Colonic mucosa (tissue), 4 donors: ENCODE results near the gene WDR62. TPM values are rescaled to one million over a fixed set of nuclear protein-coding genes. Genes with fewer than 3 reads are reported as not detected.

ENCODE experiments used
- DNase-seq: peaks from one replicate; pipeline ENCODE4 v3.0.0-alpha.2; 2020
- H3K27ac ChIP-seq: fragments of 200-600 bp; one replicate; pipeline ENCODE4 v1.8.0; 2021
- H3K27me3 ChIP-seq: fragments of 200-600 bp; one replicate; pipeline ENCODE4 v1.8.0; 2021
- H3K36me3 ChIP-seq: fragments of 200-600 bp; one replicate; pipeline ENCODE4 v1.8.0; 2021
- H3K4me1 ChIP-seq: fragments of 200-600 bp; one replicate; pipeline ENCODE4 v1.8.0; 2021; ENCODE audit warnings: mild to moderate bottlenecking
- H3K4me3 ChIP-seq: fragments of 200-600 bp; one replicate; pipeline ENCODE4 v1.8.0; 2021
- H3K9ac ChIP-seq, 2 donors: one replicate each; pipeline ENCODE4 v1.7.0; 2013; ENCODE audit warnings: control low read depth in 2 of 2, low read depth in 2 of 2, low read length in 2 of 2
- H3K9me3 ChIP-seq: fragments of 200-600 bp; one replicate; pipeline ENCODE4 v1.8.0; 2021
- CTCF ChIP-seq: fragments of 200-600 bp; IDR thresholded peaks from one replicate; pipeline ENCODE4 v1.8.0; 2022; ENCODE audit warnings: antibody characterized with exemption, mild to moderate bottlenecking
- intact Hi-C: fragments of 100-400 bp; cut with DNase I; formaldehyde crosslinking; loops from one replicate; pipeline ENCODE4 v1.14.1; 2022
- total RNA-seq, 2 donors: library from RNA; stranded (reverse); fragmentation: NEBNext Ultra II Directional in 1 of 2; extraction: Animal tissue kit (Norgen Biotek cat#: 25700) in 1 of 2; gene quantifications; one replicate each; pipeline ENCODE4 v1.2.1, GENCODE V29; 2021
- donor health status: healthy.
- donor health status: DM: no; HTN: no; CAD: no.
- donor health status: DM: no; HTN: no; CAD: no.

WDR62 gene
- total RNA-seq, 2 donors from 2014 or later = 2.1 to 13.1 TPM

DNA sequence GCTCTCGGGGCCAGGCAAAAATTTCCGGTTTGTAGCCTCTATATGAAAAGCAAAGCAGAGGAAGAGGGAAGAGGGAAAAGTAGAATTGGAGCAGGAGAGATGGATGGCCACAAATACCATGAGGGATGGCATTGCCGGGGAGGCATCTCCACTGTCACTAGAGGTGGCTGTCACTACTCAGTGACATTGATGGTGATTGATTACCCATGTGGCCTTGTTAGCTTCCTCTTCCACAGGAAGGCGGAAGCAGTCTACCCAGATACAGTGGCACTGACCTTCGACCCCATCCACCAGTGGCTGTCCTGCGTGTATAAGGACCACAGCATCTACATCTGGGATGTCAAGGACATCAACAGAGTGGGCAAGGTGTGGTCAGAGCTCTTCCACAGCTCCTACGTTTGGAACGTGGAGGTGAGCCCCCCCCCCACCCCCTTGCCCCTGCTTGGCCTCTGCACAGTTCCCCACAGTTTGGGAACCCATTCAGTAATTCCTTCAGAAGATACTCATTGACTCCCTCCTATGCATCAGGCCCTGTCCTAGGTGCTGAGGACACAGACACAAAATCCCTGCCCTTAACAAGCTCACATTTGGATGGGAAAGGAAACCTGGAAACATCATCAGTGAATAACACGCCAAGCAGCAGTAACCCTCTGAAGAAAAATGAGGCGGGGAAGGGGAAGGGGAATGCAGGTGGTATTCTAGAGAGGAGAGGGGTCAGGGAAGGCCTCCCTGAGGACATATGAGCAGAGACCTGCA lies 18.6 kb downstream of the WDR62 start:
- DNase-seq = no peak
- Histone ChIP-seq H3K9ac (no peak overlapping the region), H3K27ac (no peak overlapping the region), H3K27me3 (no peaks in the 10 kb centered on the region), H3K4me3 (no peak overlapping the region), H3K9me3 (no peaks in the 10 kb centered on the region), H3K36me3 (no peaks in the 10 kb centered on the region), H3K4me1 (no peaks in the 10 kb centered on the region)
- no peak for TF ChIP-seq CTCF
- intact Hi-C loops = no loop called here

- Histone ChIP-seq H3K27me3 (no peaks in the 10 kb centered on the region), H3K9me3 (no peaks in the 10 kb centered on the region), H3K4me1 (no peaks in the 10 kb centered on the region), H3K27ac (no peak overlapping the region), H3K4me3 (no peak overlapping the region), H3K36me3 (no peaks in the 10 kb centered on the region), H3K9ac (no peak overlapping the region)
- intact Hi-C loops = no loop called here
- TF ChIP-seq CTCF = no peak
- DNase-seq = no peak
Measured at GRCh38 chr19:36079389-36079945, 24.8 kb downstream of the WDR62 start.

DNA sequence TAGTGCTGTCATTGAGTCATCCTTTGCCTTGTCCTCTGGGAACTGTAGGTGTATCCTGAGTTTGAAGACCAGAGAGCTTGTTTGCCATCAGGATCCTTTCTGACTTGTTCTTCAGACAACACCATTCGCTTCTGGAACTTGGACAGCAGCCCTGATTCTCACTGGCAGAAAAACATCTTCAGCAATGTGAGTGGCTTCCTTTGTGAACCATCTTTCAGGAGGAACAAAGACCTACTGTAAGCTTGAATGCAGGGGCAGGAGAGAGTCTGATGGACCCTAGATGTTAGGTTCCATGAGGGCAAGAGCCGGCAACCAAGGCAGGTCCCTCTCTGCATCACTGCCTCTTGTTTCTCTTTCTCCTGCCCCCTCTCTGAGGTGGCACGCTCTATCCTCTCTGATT lies 26.7 kb downstream of the WDR62 start:
- Histone ChIP-seq H3K9ac (no peak overlapping the region), H3K27ac (no peak overlapping the region), H3K36me3 (no peaks in the 10 kb centered on the region), H3K4me3 (no peak overlapping the region), H3K27me3 (no peaks in the 10 kb centered on the region), H3K9me3 (no peaks in the 10 kb centered on the region), H3K4me1 (no peaks in the 10 kb centered on the region)
- intact Hi-C loops = no loop called here
- TF ChIP-seq CTCF = no peak
- DNase-seq = no peak

- no peak for DNase-seq
- Histone ChIP-seq H3K4me3 (no peak overlapping the region), H3K9ac (no peak overlapping the region), H3K36me3 (no peaks in the 10 kb centered on the region), H3K27ac (no peak overlapping the region), H3K9me3 (no peaks in the 10 kb centered on the region), H3K4me1 (no peaks in the 10 kb centered on the region), H3K27me3 (no peaks in the 10 kb centered on the region)
- TF ChIP-seq CTCF = no peak
- intact Hi-C loops = no loop called here
Measured at GRCh38 chr19:36081894-36082293, 27.2 kb downstream of the WDR62 start.

- Histone ChIP-seq H3K9ac (no peak overlapping the region), H3K4me3 (no peak overlapping the region), H3K9me3 (no peaks in the 10 kb centered on the region), H3K27ac (no peak overlapping the region), H3K36me3 (no peaks in the 10 kb centered on the region), H3K27me3 (no peaks in the 10 kb centered on the region), H3K4me1 (no peaks in the 10 kb centered on the region)
- no peak for DNase-seq
- intact Hi-C loops = no loop called here
- no peak for TF ChIP-seq CTCF
Measured at GRCh38 chr19:36082916-36083315, 28.2 kb downstream of the WDR62 start.
